Ascending aorta (tissue), 2 donors: ENCODE measurements around the gene NPHP3. TPM values are rescaled to one million over a fixed set of nuclear protein-coding genes. Genes with fewer than 3 reads are reported as not detected.
A peak's percentile ranks its signal among the peaks of the same experiment; 100 is the strongest.
"Not testable (repeated sequence)": the region's sequence is repeated elsewhere in the genome, so short reads cannot be mapped to it uniquely, and the experiment has no call there.

Experiments used
- DNase-seq, 2 donors: peaks; one replicate each; pipeline ENCODE4 v3.0.0-alpha.2; 2019; ENCODE audit warnings: low spot score in 2 of 2
- H3K27ac ChIP-seq, 2 donors: fragments of 200-600 bp; sonication (generic); one replicate each; pipeline ENCODE4 v1.5.1; 2016 to 2017; ENCODE audit warnings: mild to moderate bottlenecking in 1 of 2
- H3K27me3 ChIP-seq: fragments of 200-600 bp; sonication (generic); one replicate; pipeline ENCODE4 v1.5.1; 2017
- H3K36me3 ChIP-seq, 2 donors: fragments of 200-600 bp; sonication (generic); one replicate each; pipeline ENCODE4 v1.5.1; 2016
- H3K4me1 ChIP-seq, 2 donors: fragments of 200-600 bp; sonication (generic); one replicate each; pipeline ENCODE4 v1.5.1; 2016 to 2017; ENCODE audit warnings: mild to moderate bottlenecking in 1 of 2
- H3K4me3 ChIP-seq, 2 donors: fragments of 200-600 bp; sonication (generic); one replicate each; pipeline ENCODE4 v1.5.1; 2016 to 2017; ENCODE audit warnings: mild to moderate bottlenecking in 1 of 2
- H3K9me3 ChIP-seq, 2 donors: fragments of 200-600 bp; sonication (generic); one replicate each; pipeline ENCODE4 v1.5.1; 2016
- CTCF ChIP-seq, 3 experiments: fragments of 200-600 bp in 2 of 3; fragments of 450-650 bp in 1 of 3; sonication (generic) in 2 of 3; IDR thresholded peaks; one replicate each; pipeline ENCODE4 v1.5.1; 2016 to 2019; ENCODE audit warnings: antibody characterized with exemption in 3 of 3, mild to moderate bottlenecking in 1 of 3, moderate library complexity in 1 of 3
- intact Hi-C: fragments of 100-400 bp; cut with DNase I; formaldehyde crosslinking; loops from one replicate; pipeline ENCODE4 v1.15.1; 2023
- total RNA-seq: library from RNA; depleted of rRNA; stranded (reverse); fragments of >200 nt; gene quantifications from one replicate; pipeline ENCODE4 v1.1.0, GENCODE V29; 2016

Gene NPHP3
- total RNA-seq, 1 donor from 2014 or later, result 11.9 TPM

- no peak for DNase-seq
- peaks cover 0 to 22% of the 10 kb centered on the region in 2 donors for H3K36me3 ChIP-seq
- no peak overlapping the region for H3K27ac ChIP-seq
- no peaks in the 10 kb centered on the region for H3K27me3 ChIP-seq
- no peaks in the 10 kb centered on the region for H3K9me3 ChIP-seq
- no peak overlapping the region for H3K4me3 ChIP-seq
- peaks cover 0 to 3% of the 10 kb centered on the region in 2 donors for H3K4me1 ChIP-seq
- intact Hi-C loops, result loop anchor here (1.0 kb wide), 1 partner anchor 106 kb away; no protein-coding TSS in a partner anchor
- TF ChIP-seq CTCF (IDR thresholded peaks at IDR 0.05), result peak; percentile 74 to 83 (median 80)
Observed at GRCh38 chr3:132641837-132642538, 80.2 kb downstream of the NPHP3 start.

GRCh38 chr3:132641427-132641826 lies 80.8 kb downstream of the NPHP3 start:
- peaks cover 0 to 27% of the 10 kb centered on the region in 2 donors for H3K36me3 ChIP-seq
- H3K27me3 ChIP-seq, H3K4me3 ChIP-seq, H3K27ac ChIP-seq, intact Hi-C loops, DNase-seq, H3K4me1 ChIP-seq, H3K9me3 ChIP-seq: not testable (repeated sequence)

- Histone ChIP-seq H3K4me3 (no peak overlapping the region), H3K4me1 (peaks cover 0 to 3% of the 10 kb centered on the region in 2 donors), H3K27ac (no peak overlapping the region), H3K9me3 (no peaks in the 10 kb centered on the region), H3K27me3 (no peaks in the 10 kb centered on the region), H3K36me3 (peaks cover 0 to 32% of the 10 kb centered on the region in 2 donors)
- DNase-seq, result no peak
- TF ChIP-seq CTCF (IDR thresholded peaks at IDR 0.05), result no peak
- intact Hi-C loops, result no loop called here
Observed at GRCh38 chr3:132638706-132639105, 83.5 kb downstream of the NPHP3 start.

- intact Hi-C loops, result no loop called here
- H3K27ac ChIP-seq, result no peak overlapping the region
- no peak for DNase-seq
- no peaks in the 10 kb centered on the region for H3K27me3 ChIP-seq
- peaks cover 0 to 32% of the 10 kb centered on the region in 2 donors for H3K36me3 ChIP-seq
- no peak overlapping the region for H3K4me3 ChIP-seq
- H3K9me3 ChIP-seq, result no peaks in the 10 kb centered on the region
- TF ChIP-seq CTCF (IDR thresholded peaks at IDR 0.05), result no peak
- H3K4me1 ChIP-seq, result peaks cover 0 to 3% of the 10 kb centered on the region in 2 donors
Observed at GRCh38 chr3:132637590-132637989, 84.6 kb downstream of the NPHP3 start.

GRCh38 chr3:132635052-132635451 lies 87.2 kb downstream of the NPHP3 start:
- Histone ChIP-seq H3K27ac (no peak overlapping the region), H3K36me3 (peaks cover 0 to 20% of the 10 kb centered on the region in 2 donors), H3K9me3 (no peaks in the 10 kb centered on the region), H3K4me3 (no peak overlapping the region), H3K4me1 (peaks cover 0 to 3% of the 10 kb centered on the region in 2 donors), H3K27me3 (no peaks in the 10 kb centered on the region)
- no peak for DNase-seq
- TF ChIP-seq CTCF (IDR thresholded peaks at IDR 0.05), result no peak
- intact Hi-C loops, result no loop called here

Other genes starting within 250 kb of the NPHP3 start
- 12.8 TPM for gene ACKR4, start 125.1 kb downstream of the NPHP3 start, total RNA-seq
- gene ACAD11, start 62.6 kb downstream of the NPHP3 start, total RNA-seq, result 10.7 TPM
- 21.2 TPM for gene UBA5, start 62.1 kb downstream of the NPHP3 start, total RNA-seq